Endothelial cell of umbilical vein (primary cell): Measurements from ENCODE around the gene LDLRAD3.

Experiments
- CTCF ChIP-seq, 2 donors: IDR thresholded peaks; 1 replicate in 1 of 2; 2 replicates in 1 of 2; pipeline ENCODE4 v1.5.1; 2011; ENCODE audit warnings: low read length in 2 of 2, mild to moderate bottlenecking in 2 of 2, moderate library complexity in 2 of 2, control low read depth in 1 of 2, inconsistent platforms in 1 of 2, low read depth in 1 of 2; ENCODE audit not compliant: insufficient read depth in 1 of 2; ENCODE audit errors: extremely low read depth in 1 of 2
- EZH2 ChIP-seq: IDR thresholded peaks from 2 replicates; pipeline ENCODE4 v1.6.1; 2012; ENCODE audit warnings: borderline replicate concordance, low read depth, mild to moderate bottlenecking, moderate library complexity, low read length, inconsistent platforms; ENCODE audit not compliant: severe bottlenecking
- FOS ChIP-seq: IDR thresholded peaks from 2 replicates; pipeline ENCODE4 v1.6.1; 2011; ENCODE audit warnings: mild to moderate bottlenecking, low read length, moderate library complexity, borderline replicate concordance; ENCODE audit not compliant: insufficient read depth
- GATA2 ChIP-seq: IDR thresholded peaks from 2 replicates; pipeline ENCODE4 v1.7.0; 2011; ENCODE audit warnings: low read depth, mild to moderate bottlenecking, moderate library complexity, mixed read lengths, low read length; ENCODE audit not compliant: insufficient read length, insufficient read depth
- JUN ChIP-seq: IDR thresholded peaks from 2 replicates; pipeline ENCODE4 v1.6.1; 2011; ENCODE audit warnings: borderline replicate concordance, low read depth; ENCODE audit not compliant: insufficient read length, insufficient read depth
- MYC ChIP-seq: IDR thresholded peaks from one replicate; pipeline ENCODE4 v1.6.1; 2011; ENCODE audit warnings: mild to moderate bottlenecking, low read depth, low read length
- POLR2A ChIP-seq: IDR thresholded peaks from 2 replicates; pipeline ENCODE4 v1.6.1; 2012; ENCODE audit warnings: low read depth, mild to moderate bottlenecking, control low read depth, low read length
- POLR2AphosphoS5 ChIP-seq: IDR thresholded peaks from 2 replicates; pipeline ENCODE4 v1.6.1; 2012; ENCODE audit warnings: low read depth, mild to moderate bottlenecking, control low read depth, low read length, moderate library complexity; ENCODE audit not compliant: insufficient read depth
- TF ChIP-seq, protein P1 (sequence below): IDR thresholded peaks from 2 replicates; pipeline ENCODE4 v1.6.1; 2011; ENCODE audit not compliant: insufficient read depth, insufficient read length

DNA sequence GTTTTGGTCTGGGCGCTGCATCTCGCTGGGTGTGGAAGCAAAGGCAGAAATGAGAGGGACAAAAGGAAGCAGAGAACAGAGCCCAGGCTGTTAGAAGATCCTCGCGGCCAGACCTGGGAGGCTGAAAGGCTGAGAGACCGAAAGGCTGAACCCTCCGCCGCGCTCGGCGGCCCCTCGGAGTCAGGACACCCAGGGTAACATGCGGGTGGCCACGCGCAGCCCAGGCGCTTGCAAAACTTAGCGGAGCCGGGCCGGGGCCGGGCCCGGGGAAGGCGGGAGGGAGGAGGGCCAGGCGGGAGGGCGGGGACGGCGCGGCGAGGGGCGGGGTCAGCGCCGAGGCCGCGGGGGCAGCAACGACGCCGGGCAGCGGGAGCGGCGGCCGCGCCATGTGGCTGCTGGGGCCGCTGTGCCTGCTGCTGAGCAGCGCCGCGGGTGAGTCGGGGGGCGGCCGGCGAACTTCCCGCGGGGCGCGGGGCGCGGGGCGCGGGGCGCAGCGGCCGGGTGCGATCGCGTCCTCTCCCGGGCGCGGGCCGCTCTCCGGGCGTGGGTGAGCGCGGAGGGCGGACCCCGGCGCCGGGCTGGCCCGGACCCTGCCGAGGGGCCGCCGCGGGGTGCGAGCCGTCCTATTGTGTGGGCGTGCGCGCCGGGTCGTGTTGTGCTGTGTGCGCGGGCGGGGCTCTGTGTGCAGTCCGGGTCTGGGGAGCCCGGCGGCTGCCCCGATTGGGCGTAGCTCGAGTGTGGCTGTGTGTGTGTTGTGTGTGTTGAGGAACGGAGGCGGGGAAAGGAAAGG is at the start of gene LDLRAD3:
- TF ChIP-seq CTCF (IDR thresholded peaks at IDR 0.05; ENCODE audit: extremely low read depth in 1 of 2, insufficient read depth in 1 of 2, low read depth in 1 of 2, low read length in 2 of 2) (no peak), FOS (no peak), POLR2A (peak; percentile 54), EZH2 (no peak), MYC (no peak), POLR2AphosphoS5 (peak; percentile 76), GATA2 (no peak), JUN (no peak)
- TF ChIP-seq, protein P1, sequence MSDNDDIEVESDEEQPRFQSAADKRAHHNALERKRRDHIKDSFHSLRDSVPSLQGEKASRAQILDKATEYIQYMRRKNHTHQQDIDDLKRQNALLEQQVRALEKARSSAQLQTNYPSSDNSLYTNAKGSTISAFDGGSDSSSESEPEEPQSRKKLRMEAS = no peak
